ENCODE results near the gene CALN1.
"Not testable (repeated sequence)": the region's sequence is repeated elsewhere in the genome, so short reads cannot be mapped to it uniquely, and the experiment has no call there.

Gene CALN1

DNA sequence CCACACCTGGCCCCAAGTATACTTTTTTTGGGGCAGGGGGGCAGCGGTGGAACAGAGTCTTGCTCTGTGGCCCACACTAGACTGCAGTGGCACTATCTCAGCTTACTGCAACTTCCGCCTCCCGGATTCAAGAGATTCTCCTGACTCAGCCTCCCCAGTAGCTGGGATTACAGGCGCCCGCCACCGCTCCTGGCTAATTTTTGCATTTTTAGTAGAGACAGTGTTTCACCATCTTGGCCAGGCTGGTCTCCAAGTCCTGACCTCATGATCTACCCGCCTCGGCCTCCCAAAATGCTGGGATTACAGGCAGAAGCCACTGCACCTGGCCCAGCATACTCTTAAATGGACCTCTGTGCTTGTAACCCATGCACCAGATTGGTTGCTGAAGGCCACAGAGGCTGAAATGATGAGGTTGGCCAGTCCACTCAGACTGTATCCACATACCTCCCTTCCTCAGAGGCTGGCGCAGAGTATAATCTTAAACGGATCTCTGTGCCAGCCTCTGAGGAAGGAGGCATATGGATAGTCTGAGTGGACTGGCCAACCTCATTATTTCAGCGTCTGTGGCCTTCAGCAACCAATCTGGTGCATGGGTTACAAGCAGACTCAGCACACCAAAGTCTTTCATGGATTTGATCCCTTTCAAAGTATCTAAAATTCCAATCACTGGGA, 3.0 kb downstream of the CALN1 start:
- no peak for DNase-seq (ENCODE audit: low spot score)

DNA sequence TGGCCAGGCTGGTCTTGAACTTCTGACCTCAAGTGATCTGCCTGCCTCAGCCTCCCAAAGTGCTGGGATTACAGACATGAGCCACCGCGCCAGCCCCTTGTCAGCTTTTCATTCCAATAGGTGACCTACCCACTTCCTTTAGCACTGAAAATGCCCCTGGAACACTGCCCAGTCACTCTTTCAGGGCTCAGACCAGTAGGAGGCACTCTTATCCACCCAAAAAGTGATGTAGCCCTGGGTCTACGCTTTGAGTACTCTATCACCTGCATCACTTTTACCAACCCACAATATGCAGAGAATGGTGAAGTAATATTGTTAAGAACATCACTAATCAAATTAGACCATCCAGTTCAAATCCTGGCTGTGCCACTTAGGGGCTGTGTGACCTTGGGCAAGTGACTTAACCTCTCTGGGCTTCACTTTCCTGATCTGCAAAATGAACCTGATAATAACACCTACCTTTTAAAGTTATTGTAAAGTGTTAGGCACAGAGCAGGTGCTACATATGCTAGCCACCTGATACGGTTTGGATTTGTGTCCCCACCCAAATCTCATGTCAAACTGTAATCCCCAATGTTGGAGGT, 5.2 kb downstream of the CALN1 start:
- DNase-seq (ENCODE audit: low spot score): no peak

DNA sequence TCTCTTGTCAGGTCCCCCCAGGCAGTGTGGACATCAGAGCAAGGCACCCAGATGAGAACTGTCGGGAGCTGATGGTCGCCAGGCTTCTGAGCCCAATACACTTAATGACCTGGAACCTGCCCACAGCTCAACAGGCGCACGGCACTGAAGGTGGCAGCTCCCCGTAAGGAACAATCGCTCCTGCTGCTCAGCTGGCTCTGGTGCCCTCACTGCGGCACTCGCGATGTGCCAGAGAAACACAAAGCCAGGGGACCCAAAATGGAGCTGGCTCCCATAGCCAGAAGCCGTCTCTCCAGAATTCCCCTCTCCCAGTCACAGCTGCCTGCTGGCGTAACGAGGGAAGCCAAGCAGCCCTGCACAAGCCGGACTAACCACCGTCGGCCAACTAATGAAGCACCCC, 6.3 kb downstream of the CALN1 start:
- DNase-seq (ENCODE audit: low spot score): no peak

DNA sequence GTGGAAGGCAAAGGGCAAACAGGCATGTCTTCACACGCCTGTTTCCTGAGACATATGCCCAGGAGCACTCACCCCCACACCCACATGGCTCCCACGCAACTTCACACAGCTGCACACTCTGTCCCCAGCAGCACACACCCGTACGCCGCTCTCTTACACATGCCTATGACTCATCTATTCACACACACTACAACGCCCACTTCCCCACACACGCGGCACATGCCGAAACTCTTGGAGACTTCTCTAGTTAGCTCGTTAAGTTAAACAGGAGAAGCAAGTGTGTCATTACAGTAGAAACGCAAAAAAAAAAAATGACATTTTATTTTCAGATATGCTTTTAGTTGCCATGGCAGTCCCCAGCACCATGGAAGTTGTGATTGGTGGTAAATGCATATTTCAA, 6.7 kb downstream of the CALN1 start:
- no peak for DNase-seq (ENCODE audit: low spot score)

DNA sequence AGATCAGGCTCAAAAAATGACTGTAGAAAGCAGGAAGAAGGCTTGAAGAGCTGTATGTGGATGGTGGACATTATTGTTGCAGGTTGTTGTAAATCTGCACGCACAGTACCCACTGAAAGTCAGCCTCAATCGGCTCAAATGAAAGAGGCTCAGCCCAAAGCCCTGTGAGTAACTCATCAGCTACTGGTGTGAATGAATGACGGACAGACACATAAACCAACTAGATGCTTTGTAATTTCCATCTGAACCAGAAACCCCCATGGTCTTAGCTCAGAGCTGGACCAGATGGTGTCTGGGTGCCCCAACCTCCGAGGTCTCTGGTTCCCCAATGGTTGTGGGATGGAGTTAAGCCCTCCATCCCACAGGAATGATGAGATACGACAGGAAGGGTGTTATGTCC, 7.4 kb downstream of the CALN1 start:
- no peak for DNase-seq (ENCODE audit: low spot score)

DNA sequence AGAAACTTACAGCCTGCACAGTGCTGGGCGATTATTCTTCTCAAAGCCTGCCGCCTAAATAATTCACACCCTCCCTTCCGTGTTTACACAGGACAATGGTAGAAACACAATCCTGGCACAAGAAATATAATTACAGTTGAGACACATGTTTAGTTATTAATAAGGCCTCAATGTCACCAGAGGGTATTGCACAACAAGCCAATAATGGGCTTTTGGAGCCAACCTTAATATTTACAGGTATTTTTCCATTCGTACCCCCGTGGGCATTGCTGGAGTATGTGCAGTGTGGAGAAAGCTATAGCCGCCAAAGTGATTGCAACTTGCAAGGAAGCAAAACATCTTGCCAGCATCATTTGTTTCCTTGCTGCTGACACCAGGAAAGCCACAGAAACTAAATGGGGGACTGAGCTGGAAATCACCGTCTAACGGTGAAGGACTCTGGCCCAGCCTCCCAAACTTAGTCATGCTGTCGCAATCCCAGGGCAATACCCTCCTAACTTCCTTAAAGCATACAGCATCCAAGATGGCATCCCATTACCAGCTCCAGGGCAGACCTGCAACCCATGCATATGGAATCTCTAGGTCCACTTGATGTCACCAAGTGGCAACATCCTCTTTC, 8.6 kb downstream of the CALN1 start:
- no peak for DNase-seq (ENCODE audit: low spot score)

DNA sequence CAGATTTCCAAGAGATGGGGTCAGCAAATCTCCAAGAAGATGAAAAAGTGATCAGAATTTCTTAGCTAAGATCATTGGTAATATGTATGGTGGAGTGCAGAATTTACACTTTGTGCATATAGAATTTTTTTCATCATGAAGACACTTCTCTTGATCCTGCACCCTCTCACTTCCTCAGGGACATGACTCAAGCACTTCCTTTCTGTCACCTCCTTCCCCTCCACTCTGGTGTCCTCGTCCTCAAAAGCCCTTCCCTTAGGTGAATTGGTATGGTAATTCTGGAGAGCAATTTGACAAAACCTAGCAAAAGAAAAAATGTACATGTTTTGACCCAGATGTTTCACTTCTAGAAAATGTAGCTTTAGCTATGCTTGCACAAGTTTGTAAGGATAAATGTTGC, 18.1 kb downstream of the CALN1 start:
- no peak for DNase-seq (ENCODE audit: low spot score)

DNA sequence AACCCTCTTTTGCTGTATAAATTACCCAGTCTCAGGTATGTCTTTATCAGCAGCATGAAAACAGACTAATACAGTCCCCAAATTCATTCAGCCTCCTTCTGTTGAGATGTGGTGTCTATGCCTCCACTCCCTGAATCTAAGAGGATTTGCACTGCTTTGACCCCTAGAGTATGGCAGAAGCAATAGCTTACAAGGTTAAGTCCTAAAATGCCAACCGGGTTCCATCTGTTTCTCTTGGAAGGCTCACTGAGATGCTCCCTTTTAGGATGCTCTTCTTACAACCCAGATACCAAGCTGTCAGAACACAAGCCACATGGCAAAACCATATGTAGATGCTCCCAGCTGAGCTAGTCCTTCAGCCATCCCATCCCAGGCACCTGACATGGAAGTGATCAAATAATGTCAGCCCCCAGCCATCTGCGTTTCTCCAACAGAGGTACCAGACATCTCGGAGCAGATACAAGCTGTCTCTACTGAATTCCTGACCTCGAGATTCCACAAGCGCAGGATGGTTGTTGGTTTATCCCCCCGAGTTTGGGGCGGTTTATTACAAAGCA, 20.2 kb downstream of the CALN1 start:
- no peak for DNase-seq (ENCODE audit: low spot score)

DNA sequence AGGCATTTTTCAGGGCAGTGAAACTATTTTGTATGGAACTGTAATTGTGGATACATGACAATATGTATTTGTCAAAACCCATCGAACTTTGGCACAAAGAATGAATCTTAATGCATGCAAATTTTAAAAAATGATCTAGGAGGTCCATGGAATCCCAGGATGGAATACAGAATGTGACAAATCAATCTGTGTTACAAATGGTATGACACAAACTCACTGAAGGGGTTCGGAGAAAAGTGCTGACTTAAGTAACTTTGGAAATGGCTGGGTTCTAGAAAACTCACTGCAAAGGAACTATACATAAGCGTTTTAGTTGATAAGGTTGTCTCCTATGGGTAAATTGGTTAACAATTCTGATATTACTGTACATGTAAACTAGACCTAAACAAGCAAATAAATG, 26.0 kb downstream of the CALN1 start:
- no peak for DNase-seq (ENCODE audit: low spot score)

DNA sequence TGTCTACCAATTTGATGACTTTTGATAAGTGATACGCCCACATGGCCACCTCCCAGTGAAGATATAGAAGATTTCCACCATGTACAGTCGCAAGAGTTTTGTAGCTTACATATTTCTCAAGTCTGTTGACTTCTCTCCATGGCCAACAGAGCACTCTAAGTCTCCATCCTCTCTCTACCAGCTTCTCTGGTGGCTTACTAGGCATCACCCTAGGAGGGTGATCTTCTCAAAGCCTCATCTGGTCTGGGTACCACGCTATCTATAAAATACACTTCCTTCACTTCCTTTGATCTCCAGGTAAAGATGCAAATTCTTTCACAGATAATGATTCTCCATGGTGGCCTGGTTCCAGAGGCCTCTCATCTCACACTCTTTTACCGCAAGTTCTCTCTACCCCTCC, 49.9 kb downstream of the CALN1 start:
- DNase-seq (ENCODE audit: low spot score): no peak

DNA sequence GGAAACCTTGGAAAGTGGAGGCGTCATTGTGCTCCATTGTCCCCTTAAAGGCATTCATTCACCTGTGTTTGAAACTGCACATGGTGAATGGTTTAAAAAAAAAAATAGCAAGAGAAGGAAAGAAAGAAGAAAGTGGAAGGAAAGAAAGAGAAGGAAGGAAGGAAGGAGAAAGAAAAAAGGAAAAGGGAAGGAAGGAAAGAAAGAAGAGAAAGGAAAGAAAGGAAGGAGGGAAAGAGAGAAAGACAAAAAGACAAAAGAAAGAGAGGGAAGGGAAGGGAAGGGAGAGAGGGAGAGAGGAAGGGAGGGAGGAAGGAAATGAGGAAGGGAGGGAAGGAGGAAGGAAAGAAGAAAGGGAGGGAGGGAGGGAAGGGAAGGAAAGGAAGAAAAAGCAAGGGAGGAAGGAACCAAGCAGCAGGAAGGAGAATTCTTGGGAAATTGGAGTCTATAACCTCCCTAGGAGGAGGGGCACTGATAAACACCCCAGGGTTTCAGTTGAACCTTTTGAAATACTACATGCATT, 66.9 kb downstream of the CALN1 start:
- no peak for DNase-seq (ENCODE audit: low spot score)

DNA sequence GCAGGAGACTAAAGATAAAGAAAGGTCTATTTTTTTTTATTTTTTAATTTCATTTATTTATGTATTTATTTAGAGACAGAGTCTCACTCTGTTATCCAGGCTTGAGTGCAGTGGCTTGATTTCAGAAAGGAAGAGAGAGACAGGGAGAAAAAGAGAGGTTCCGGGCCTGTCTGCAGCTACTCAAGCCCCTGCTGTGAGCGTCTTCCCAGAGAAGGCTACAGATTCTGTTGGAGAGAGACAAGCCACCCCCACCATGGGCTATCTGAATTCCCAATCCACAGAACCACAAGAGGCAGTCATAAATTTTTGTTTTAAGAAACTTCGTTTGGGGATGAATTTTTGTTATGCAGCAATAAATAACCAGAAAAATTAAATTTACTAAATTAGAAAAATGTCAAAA, 68.1 kb downstream of the CALN1 start:
- no peak for DNase-seq (ENCODE audit: low spot score)

DNA sequence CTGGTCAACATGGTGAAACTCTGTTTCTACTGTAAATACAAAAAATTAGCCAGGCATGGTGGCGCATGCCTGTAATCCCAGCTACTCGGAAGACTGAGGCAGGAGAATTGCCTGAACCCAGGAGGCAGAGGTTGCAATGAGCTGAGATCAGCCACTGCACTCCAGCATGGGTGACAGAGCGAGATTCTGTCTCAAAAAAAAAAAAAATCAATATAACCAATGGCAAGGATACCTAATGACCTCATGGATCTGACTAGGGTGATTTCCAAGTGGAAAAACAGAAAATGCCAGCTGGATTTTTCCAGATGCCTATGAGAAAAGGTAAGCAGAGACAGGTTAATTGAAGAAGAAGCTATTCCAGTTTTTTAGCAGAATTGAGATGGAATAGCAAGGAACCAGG, 68.8 kb downstream of the CALN1 start:
- DNase-seq (ENCODE audit: low spot score): not testable (repeated sequence)

DNA sequence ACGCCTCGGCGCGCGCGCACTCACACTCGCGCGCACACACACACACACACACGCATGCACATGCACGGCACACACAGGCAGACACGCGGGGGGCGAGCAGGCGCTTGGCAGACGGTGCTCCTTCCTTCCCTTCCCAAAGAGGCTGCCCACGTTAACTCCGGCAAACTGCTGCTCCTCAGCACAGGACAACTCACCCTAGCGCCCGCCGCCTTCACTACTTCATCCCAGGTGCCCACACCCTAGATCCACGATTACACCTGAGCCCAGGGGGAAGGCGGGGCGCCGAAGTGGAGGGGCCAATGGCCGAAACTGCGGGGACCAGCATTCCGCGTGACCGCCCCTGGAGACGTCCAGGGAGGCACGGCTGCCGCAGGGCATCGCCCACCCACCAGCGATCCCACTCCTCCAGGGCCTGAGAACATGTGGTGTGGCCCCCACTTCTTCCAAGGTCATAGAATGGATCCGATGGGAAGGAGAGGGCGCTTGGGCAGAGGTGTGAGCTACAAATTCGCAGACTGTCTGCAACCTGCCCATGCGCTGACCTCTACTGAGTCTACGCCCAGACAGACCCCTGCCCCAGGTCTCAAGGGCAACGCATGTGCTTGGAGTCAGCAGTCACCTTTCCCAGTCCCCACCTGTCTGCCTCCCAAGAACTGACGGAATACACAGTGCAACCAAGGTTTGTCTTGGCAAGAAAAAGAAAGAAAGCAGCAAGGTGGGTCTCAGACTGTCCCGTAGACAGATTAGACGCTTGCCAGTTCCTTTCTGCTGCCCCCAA, 74.6 kb downstream of the CALN1 start:
- DNase-seq (ENCODE audit: low spot score): no peak

DNA sequence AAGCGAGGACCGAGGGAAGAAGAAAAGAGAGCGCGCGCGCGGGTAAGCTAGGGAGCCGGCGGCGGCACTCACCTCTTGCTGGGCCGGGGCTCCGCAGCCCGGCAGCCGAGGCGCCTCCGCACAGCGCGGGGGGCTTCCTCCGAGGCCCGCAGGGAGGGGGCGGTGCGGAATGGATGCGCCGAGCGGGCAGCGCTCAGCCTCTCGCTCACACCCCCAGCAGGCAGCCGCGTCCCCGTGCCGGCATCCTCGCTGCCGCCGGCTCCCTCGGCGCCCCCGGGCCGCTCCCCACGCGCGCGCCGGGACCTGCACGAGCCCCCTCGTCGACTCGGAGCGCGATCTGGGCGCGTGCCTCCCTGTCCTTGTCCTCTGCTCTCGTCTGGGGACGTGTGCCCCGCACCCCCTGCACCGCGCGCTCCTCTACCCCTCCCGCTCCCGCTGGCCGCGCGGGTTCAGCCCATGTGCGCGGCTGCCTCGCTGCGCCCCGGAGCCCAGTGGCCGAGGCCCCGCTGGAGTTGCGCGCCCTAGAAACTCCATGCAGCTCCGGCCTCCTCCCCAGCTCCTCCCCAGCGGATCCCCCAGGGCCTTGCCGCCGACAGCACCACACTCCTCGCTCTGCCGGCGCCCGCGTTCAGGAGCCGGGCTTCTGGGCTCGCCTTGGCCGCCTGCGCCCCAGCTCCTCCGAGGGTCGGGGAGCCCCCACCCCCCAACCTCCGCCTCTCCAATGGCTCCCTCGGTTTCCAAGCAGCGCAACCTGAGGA, 75.3 kb downstream of the CALN1 start:
- DNase-seq (ENCODE audit: low spot score): no peak

DNA sequence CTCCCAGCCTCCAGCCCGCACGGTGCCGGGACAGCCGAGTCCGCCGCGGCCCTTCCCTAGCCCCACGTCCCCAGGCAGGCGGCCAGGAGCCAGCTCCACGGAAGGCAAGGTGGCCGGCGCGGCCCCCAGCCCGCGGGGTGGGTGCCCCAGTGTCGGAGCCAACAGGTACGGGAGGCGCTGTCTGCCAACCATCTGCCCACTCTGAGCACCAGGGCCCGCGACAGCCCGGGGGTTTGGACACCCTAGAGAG, 75.8 kb downstream of the CALN1 start:
- no peak for DNase-seq (ENCODE audit: low spot score)

DNA sequence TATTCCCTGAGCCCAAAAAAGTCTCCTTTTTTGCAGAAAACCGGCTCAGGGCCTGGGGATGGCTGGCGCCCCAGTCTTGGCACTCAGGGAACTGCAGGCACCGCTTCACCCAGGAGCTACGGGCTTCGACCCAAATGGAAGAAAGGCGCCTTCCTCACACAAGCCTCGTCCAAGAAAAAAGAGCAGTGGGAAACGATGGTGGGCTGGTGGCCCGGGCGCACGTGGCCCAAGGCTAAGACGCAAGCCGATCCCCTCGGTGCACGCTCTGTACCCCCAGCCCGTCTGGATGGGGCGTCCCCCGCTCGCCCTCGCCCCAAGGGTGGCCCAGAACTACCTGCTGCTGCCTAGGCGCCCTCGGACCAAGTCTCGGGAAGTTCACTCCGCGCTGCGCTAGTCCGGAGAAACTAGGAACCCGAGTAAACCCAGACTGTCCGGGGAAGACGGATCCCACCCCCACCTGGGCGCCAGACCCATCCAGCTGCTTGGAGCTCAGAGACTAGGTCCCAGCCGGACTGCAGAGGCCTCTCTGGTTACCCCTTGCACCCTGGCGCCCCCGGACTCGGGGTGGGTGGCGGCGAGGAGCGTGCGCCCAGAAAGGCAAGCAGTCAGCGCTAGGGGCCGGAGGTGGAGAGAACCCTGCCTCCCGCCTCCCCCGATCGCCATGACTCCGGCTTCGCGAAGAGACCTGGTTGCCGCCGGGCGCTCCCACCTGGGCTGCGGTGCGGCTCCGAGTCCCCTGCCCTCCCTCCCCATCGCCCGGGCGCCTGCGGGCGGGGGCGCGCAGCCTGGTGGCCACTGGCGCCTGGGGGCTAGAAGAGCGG, 76.4 kb downstream of the CALN1 start:
- no peak for DNase-seq (ENCODE audit: low spot score)

DNA sequence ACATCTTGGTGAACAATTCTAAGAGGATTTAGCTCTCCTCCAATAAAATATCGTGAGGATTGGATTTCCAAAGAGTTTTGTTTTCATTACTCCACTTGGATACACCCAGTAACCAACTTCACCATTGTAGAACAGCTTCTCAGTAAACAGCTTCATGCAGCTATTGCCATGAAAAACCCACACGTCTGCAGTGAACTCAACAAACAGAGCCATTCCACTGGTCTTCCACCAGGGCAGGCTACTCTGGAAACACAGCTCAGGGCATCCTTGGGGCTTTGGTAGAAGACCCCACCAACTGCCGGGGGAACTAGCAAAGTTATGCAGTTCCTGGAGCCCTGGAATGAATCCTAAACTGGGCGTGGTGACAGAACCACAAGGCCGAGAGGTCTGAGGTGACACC, 77.4 kb downstream of the CALN1 start:
- DNase-seq (ENCODE audit: low spot score): no peak

DNA sequence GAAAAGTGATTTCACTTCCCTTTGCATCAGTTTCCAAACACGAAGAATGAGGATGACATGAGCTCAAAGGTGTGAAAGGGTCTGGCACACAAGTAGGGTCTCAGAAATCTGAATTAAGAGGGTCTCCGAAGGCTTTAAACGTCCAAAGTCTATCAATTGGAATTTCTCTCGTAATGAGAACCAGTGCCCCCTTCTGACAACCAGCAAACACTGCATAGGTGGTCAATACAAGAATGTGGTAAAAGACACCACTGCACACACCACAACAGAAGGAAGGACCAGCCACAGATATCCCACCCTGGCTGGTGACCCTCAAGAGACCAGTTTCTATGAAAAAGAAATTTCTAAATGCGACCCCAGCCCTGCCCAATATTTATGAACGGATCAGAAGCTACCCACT, 78.1 kb downstream of the CALN1 start:
- DNase-seq (ENCODE audit: low spot score): no peak

DNA sequence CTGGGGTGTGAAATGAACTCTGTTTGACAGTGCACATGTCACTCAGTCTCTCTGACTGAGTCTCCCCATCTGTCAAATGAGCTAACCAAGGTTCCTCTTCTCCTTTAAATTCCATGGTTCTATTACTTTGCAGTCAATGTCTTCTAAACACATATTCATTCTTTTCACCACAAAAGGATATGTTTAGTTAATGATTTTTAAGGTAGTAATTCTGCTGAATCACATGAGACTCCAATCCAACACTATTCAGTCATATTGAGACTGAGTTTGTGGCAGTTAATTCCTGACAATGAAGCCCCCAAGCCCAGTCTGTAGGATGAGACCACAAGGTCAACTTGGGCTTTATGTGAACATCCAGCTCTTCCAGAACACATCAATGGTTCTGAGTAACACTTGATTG, 85.3 kb downstream of the CALN1 start:
- DNase-seq (ENCODE audit: low spot score): no peak

DNA sequence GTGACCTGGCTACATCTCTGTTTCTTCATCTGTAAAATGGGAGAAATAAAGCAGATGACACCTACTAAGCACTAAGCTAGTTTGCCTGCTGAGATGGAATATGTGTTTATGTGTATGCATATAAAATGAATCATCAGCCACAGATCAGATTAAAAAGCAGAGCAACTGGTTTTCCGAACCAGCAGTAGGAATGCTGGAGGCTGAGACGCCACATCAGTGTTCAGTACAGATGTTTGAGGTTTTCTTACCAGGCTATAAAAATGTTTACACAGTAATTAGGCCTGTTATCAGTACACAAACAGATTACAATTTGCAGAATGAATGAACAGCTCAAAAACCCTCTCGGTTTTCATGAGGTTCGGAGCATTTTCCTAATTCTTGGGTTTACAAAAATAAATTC, 85.8 kb downstream of the CALN1 start:
- DNase-seq (ENCODE audit: low spot score): no peak
